Vagina (tissue), 2 donors: ENCODE results near the gene LHX4. TPM values are rescaled to one million over a fixed set of nuclear protein-coding genes. Genes with fewer than 3 reads are reported as not detected.

Experiments
- DNase-seq, 2 donors: peaks; one replicate each; pipeline ENCODE4 v3.0.0-alpha.2; 2017; ENCODE audit errors: extremely low spot score in 2 of 2
- H3K27ac ChIP-seq: fragments of 200-600 bp; sonication (generic); one replicate; pipeline ENCODE4 v1.5.1; 2019
- H3K27me3 ChIP-seq: fragments of 200-600 bp; sonication (generic); one replicate; pipeline ENCODE4 v1.5.1; 2019
- H3K36me3 ChIP-seq, 2 donors: fragments of 200-600 bp; sonication (generic); one replicate each; pipeline ENCODE4 v1.5.1; 2017 to 2019
- H3K4me1 ChIP-seq: fragments of 200-600 bp; sonication (generic); one replicate; pipeline ENCODE4 v1.5.1; 2019
- H3K4me3 ChIP-seq, 2 donors: fragments of 200-600 bp; sonication (generic); 1 replicate in 1 of 2; 2 replicates in 1 of 2; pipeline ENCODE4 v1.5.1; 2016 to 2019
- H3K9me3 ChIP-seq: fragments of 200-600 bp; sonication (generic); one replicate; pipeline ENCODE4 v1.5.1; 2019
- POLR2A ChIP-seq, 2 donors: fragments of 450-650 bp; IDR thresholded peaks; one replicate each; pipeline ENCODE4 v1.6.1; 2017; ENCODE audit warnings: antibody characterized with exemption in 2 of 2, mild to moderate bottlenecking in 2 of 2, moderate library complexity in 2 of 2
- POLR2AphosphoS5 ChIP-seq, 2 donors: sonication (generic); formaldehyde crosslinking; IDR thresholded peaks; one replicate each; pipeline ENCODE4 v1.9.0; 2017; ENCODE audit warnings: antibody characterized with exemption in 2 of 2, mild to moderate bottlenecking in 2 of 2, low read depth in 1 of 2; ENCODE audit not compliant: insufficient read depth in 1 of 2
- intact Hi-C: fragments of 100-400 bp; cut with DNase I; formaldehyde crosslinking; loops from one replicate; pipeline ENCODE4 v1.15.1; 2023
- total RNA-seq: library from RNA; depleted of rRNA; stranded (reverse); fragments of >200 nt; gene quantifications from one replicate; pipeline ENCODE4 v1.2.3, GENCODE V29; 2016
- TF ChIP-seq, protein P1 (sequence below), 3 experiments: fragments of 450-650 bp in 2 of 3; fragments of 200-600 bp in 1 of 3; sonication (generic) in 1 of 3; IDR thresholded peaks; one replicate each; pipeline ENCODE4 v1.5.1; 2017 to 2019; ENCODE audit warnings: antibody characterized with exemption in 3 of 3, mild to moderate bottlenecking in 2 of 3, moderate library complexity in 2 of 3

Gene LHX4
- total RNA-seq, 1 donor from 2014 or later = 0.98 TPM

DNA sequence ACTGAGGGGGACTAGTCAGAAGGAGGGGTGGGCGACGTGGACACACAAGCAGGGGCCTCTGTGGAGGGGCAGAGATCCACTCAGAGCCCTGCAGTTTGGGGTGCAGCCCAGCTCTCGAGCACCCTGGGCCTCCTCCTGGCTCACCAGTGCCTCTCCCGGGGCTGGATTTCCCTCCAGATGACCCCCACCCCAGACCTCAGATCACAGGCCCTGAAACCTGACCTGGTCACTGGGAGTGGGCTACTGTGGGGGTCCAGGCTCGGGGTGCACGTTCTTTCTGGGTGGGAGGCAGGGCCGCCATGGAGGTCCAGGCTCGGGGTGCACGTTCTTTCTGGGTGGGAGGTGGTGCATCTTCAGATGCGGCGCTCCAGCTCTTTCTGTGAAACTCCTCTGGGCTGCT is 10.3 kb upstream of the LHX4 start:
- intact Hi-C loops = no loop called here
- no peak for DNase-seq

DNA sequence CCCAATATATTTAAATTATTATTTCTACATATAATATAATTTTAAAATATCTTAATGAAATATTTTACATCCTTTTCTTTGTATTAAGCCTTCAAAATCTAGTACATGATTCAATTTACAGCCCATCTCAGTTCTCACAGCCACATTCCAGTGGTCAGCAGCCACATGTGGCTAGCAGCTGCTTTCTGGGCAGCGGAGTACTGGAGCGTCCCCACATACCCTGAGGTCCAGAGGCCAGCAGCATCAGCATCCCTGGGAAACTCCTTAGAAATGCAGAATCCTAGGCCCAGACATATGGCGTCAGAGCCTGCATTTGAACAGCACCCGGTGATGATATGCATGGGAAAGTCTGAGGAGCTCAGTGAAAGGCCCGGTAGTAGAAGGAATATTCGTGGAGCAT is 8.6 kb upstream of the LHX4 start:
- H3K27me3 ChIP-seq = no peaks in the 10 kb centered on the region
- H3K9me3 ChIP-seq = no peaks in the 10 kb centered on the region
- H3K36me3 ChIP-seq = no peaks in the 10 kb centered on the region
- no peaks in the 10 kb centered on the region for H3K4me1 ChIP-seq
- intact Hi-C loops = no loop called here
- DNase-seq = no peak
- H3K4me3 ChIP-seq = no peak overlapping the region
- no peak overlapping the region for H3K27ac ChIP-seq
- TF ChIP-seq POLR2A (IDR thresholded peaks at IDR 0.05) = no peak
- no peak for TF ChIP-seq POLR2AphosphoS5 (IDR thresholded peaks at IDR 0.05; ENCODE audit: insufficient read depth in 1 of 2, low read depth in 1 of 2)
- TF ChIP-seq, protein P1, sequence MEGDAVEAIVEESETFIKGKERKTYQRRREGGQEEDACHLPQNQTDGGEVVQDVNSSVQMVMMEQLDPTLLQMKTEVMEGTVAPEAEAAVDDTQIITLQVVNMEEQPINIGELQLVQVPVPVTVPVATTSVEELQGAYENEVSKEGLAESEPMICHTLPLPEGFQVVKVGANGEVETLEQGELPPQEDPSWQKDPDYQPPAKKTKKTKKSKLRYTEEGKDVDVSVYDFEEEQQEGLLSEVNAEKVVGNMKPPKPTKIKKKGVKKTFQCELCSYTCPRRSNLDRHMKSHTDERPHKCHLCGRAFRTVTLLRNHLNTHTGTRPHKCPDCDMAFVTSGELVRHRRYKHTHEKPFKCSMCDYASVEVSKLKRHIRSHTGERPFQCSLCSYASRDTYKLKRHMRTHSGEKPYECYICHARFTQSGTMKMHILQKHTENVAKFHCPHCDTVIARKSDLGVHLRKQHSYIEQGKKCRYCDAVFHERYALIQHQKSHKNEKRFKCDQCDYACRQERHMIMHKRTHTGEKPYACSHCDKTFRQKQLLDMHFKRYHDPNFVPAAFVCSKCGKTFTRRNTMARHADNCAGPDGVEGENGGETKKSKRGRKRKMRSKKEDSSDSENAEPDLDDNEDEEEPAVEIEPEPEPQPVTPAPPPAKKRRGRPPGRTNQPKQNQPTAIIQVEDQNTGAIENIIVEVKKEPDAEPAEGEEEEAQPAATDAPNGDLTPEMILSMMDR (IDR thresholded peaks at IDR 0.05) = no peak

More for the DNA sequence above, 10.3 kb upstream of the LHX4 start:
- no peaks in the 10 kb centered on the region for H3K9me3 ChIP-seq
- no peaks in the 10 kb centered on the region for H3K36me3 ChIP-seq
- no peak overlapping the region for H3K4me3 ChIP-seq
- no peaks in the 10 kb centered on the region for H3K27me3 ChIP-seq
- no peaks in the 10 kb centered on the region for H3K4me1 ChIP-seq
- no peak overlapping the region for H3K27ac ChIP-seq
- TF ChIP-seq, protein P1 (IDR thresholded peaks at IDR 0.05) = no peak
- TF ChIP-seq POLR2A (IDR thresholded peaks at IDR 0.05) (no peak), POLR2AphosphoS5 (IDR thresholded peaks at IDR 0.05; ENCODE audit: insufficient read depth in 1 of 2, low read depth in 1 of 2) (no peak)

DNA sequence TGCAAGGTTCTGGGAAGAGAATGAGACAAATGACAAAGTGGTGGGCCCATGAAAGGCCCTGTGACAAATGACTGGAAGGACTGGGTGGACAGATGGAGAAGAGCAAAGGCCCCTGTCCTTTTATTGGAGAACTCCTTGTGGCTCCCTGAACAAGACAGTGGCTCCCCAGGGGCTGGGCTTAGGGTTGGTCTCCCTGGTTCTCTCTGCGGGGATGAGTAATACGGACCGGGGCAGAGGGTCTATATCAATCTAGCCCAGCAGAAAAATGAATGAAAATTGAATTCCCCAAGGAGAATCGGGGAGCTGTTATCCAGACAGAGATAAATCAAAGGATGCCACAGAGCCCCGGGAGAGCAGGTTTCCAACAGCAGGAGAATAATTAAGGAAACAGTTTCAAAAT is 5.2 kb upstream of the LHX4 start:
- no peaks in the 10 kb centered on the region for H3K36me3 ChIP-seq
- H3K4me1 ChIP-seq = peaks cover 12% of the 10 kb centered on the region
- TF ChIP-seq POLR2A (IDR thresholded peaks at IDR 0.05) (no peak), POLR2AphosphoS5 (IDR thresholded peaks at IDR 0.05; ENCODE audit: insufficient read depth in 1 of 2, low read depth in 1 of 2) (no peak)
- H3K9me3 ChIP-seq = no peaks in the 10 kb centered on the region
- H3K4me3 ChIP-seq = no peak overlapping the region
- DNase-seq = no peak
- no peak overlapping the region for H3K27ac ChIP-seq
- H3K27me3 ChIP-seq = peaks cover 19% of the 10 kb centered on the region
- intact Hi-C loops = no loop called here

DNA sequence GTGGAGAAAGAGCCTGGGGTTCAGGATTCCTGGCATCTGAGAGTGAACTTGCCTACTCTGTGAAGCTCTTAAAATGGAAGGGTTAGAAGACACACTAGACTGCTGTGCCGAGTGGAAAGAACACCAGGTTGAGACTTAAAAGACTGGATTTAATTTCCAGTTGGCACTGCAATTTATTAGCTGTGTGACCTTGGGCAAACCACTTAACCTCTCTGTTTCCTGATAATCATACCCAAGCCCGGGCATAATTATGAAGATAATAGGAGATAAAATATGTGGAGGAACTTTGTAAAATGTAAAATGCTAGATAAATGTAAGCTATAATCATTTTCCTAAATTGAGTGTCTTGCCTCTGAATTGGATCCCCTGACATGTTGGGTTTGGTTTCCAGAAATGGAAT is 4.7 kb upstream of the LHX4 start:
- intact Hi-C loops = no loop called here
- Histone ChIP-seq H3K27ac (no peak overlapping the region), H3K9me3 (no peaks in the 10 kb centered on the region), H3K4me1 (peaks cover 17% of the 10 kb centered on the region), H3K36me3 (no peaks in the 10 kb centered on the region), H3K27me3 (peaks cover 21% of the 10 kb centered on the region), H3K4me3 (no peak overlapping the region)
- TF ChIP-seq, protein P1 (IDR thresholded peaks at IDR 0.05) = no peak
- no peak for TF ChIP-seq POLR2AphosphoS5 (IDR thresholded peaks at IDR 0.05; ENCODE audit: insufficient read depth in 1 of 2, low read depth in 1 of 2)
- no peak for TF ChIP-seq POLR2A (IDR thresholded peaks at IDR 0.05)
- DNase-seq = no peak

DNA sequence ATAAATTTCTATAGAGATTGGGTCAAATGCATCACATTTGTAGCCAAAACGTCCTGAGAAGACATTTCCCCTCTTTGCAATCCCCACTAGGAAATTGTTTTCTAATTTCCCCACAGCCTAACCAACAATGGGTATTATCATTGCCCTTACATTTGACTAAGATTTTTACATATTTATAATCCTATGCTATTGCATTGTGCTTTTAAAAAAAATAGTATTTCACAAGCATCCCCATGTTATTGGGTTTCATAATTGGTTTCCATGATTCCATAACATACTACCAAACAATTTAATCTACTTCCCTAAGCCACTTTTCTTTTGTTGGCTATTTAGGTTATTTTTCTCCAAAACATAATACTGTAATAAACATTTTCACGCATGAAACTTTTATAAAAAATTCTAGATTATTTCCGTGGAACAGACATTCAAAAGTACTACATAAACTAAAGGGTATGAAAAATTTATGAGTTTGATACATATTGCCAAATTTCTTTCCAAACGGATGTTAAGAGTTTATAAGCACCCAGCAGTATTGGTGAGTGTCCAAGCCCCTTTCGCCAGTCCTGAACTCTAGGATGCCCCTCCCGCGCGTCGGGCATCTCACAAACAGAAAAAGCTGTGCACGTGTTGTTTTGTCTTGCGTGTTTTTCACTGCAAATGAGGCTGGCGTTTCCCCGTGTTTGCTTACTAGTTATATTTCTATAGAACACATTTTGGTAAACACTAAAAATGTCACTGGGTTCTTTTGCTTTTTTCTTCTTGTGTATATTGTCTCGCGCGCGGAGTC is 2.0 kb upstream of the LHX4 start:
- TF ChIP-seq POLR2A (IDR thresholded peaks at IDR 0.05) = no peak
- TF ChIP-seq POLR2AphosphoS5 (IDR thresholded peaks at IDR 0.05; ENCODE audit: insufficient read depth in 1 of 2, low read depth in 1 of 2) = no peak
- TF ChIP-seq, protein P1 (IDR thresholded peaks at IDR 0.05) = no peak
- no peak for DNase-seq
- H3K27me3 ChIP-seq = peaks cover 31% of the 10 kb centered on the region
- no peaks in the 10 kb centered on the region for H3K36me3 ChIP-seq
- peaks cover 33% of the 10 kb centered on the region for H3K4me1 ChIP-seq
- H3K27ac ChIP-seq = no peak overlapping the region
- intact Hi-C loops = no loop called here
- H3K4me3 ChIP-seq = no peak overlapping the region
- H3K9me3 ChIP-seq = no peaks in the 10 kb centered on the region
